Glomerular visceral epithelial cell (primary cell): ENCODE data around the gene NR2F2.

Experiments
- DNase-seq: peaks from one replicate; pipeline ENCODE4 v3.0.0-alpha.2; 2016; ENCODE audit errors: extremely low spot score

Gene NR2F2

DNA sequence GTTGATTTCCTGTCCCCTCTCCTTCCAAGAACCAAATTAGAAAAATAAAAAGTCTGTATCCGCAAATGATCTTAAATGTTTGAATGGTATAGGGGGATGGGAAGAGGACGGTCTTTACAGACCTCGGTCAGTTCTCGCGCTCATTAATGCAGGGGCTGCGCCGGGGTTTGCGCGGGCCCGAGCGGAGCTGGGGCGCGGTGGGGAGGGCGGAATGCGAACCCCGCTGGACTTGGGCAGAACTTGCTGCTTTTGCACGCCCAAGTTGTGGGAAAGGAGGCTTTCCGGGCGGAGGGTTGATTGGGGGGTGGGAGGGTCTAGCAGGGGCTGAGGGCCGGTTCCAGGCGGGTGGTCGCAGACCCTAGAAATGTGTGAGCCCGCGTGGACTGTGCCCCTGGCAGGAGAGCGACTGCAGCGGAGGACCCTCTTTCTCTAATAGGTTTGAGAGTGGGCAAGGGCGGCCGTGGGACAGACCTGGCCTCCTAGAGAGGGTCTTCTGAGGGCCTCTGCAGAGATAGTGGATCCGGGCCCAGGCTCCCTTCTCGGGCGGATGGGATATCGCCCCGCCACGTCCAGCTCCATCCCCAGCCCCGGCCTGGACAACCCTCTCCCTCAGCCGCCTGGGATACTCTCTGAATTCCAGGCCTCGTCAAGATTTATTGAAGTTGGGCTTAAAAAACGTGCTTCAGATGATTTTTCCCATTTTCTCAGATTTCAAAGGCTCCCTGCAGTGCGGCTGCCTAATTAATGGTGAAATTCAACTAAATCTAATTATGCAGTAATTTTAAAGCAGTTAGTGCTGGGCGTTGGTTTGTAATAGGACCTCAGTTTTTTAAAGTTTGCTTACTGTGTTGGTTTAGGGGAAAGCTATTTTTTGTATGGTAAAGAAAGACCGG is 11.3 kb downstream of the NR2F2 start:
- no peak for DNase-seq

DNA sequence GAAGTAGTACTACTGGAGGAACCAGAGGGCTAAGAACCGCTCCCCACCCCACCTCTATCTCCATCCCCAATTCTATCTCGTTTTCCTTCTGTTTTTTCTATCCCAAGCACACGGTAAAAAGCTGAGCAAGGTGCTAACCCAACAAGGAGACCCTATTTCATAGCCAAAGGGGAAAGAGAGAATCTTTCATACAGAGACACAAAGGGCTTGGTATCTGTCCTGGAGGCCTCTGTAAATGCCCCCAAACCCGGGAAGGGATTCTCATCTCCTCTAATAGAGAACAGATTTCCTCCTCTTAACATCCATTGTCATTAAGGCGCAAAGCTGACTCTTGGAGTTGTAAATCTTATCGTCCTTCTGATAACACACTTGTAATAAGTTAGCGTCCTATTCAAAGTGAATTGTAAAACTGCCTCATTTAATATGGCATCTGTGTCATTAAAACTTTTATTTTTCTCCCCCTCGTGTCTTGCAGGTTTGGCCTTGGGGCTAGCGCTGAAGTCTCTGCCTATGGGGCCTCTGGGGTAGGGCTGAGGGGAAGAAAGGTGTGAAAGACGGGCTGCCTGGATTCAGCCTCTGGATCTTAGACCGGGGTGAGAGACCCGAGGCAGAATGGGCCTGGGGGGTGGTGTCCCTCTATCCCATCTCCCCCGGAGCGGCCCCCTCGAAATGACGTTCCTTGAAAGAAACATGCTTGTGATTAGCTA is 12.1 kb downstream of the NR2F2 start:
- DNase-seq = no peak

DNA sequence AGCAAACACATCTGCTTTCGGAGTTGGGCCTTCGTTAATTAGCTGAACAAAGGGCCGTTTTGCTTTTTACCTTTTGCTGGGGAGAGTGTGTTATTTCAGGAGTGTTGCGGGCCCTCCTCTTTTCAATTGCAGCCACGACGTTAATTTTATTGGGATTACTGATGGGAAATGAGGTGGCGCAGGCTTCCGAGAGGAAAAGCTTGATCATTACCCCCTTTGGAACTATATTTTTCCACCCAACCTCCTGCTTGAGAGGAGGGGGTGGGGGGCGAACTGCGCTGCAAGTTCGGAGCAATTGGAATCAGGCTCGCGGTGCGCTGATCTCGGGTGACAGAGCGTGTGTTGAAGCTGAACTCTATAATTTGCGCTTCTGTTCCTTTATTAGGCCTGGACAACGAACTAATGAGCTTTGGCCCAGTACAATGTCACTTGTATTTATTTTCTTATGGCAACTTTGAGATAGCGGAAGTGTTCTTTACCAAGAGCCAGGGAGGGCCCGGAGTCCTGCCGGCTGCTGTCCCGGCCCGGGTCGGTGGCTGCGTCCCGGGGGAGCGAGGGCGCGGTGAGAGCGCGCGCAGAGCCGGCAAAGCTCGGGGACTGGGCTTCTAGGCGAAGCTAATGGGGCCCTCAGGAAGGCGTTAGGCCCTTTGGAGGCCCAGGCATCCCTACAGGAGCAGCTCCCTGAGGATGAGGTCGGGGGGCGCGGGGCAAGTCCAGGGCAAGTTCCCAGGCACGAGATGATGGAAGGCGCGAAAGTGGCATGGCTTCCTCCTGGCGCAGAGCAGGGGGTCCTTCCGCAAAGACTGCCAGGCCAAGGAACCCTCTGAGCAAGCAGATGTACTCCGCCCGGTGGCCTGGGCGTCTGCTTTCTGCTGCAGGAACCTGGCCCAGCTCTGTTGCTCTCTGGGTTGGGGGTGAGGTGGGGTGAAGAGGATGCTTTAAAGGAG is 12.9 kb downstream of the NR2F2 start:
- DNase-seq = no peak

DNA sequence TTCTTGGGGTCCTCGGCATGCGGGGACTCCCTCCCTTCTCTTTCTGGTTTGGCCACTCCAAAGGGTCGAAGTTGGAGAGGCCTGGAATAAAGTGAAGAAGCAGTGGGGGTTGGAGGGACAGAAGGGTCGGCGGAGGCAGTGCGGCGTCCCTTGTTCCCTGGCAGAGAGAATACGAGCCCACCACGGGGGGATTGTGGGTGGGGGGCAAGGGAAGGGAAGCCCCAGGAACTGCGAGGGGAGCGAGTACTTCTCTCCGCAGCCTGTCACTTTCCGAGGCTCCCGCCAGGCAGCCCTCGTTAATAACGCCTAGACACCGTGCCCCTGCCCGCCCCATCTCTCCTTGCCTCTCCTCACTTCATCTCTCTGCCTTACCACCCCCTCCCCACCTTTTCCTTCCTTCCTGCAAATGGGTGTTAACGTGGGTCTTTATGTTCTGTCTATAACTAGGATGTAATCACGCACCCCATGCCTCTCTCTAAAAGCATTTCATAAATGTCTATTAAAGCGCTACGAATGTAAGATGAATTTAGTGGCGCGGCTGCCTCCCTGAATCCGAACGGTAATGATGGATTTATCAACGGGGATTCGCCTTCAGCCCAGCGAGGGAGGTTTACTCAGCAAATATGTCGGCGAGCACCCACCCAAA is 13.7 kb downstream of the NR2F2 start:
- DNase-seq = no peak

DNA sequence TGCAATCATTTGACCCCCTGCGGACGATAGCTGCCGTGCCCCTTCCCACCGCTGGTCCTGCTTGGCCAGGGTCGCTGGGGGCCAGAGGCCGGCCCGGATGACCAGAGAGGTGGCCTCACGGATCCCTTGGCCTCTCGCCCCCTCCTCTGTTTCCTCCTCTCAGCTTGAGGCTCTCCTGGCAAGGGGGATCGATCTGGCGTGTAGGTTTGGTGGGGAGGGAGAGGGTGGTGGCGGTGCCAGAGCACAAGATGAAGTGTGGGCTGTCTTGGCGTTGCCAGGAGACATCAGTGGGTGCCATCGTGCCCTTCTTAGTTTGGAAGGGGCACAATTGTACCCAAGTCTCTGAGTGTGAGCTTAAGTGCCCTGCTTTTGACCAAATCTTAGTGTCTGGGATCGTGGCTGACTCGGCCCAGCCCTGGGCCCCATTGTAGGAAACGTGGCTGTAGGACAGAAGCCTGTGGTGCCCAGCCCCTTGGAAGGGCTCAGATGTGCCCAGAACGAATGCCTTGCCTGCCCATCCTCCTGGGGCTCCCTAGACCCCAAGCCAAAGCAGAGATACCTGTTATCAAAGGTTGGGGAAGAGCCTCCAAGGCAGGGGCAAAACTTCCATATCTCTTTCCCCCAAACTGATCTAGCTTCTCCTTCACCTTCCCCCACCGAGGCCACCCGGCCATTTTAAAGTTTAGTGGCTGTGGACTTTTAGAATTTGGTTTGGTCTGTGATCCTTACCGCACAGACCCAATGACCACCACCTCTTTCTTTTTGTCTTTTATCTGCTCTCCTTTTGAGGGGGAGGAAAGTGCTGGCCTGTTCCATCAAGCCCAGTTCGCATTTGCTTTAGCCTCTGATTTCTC is 14.4 kb downstream of the NR2F2 start:
- no peak for DNase-seq

DNA sequence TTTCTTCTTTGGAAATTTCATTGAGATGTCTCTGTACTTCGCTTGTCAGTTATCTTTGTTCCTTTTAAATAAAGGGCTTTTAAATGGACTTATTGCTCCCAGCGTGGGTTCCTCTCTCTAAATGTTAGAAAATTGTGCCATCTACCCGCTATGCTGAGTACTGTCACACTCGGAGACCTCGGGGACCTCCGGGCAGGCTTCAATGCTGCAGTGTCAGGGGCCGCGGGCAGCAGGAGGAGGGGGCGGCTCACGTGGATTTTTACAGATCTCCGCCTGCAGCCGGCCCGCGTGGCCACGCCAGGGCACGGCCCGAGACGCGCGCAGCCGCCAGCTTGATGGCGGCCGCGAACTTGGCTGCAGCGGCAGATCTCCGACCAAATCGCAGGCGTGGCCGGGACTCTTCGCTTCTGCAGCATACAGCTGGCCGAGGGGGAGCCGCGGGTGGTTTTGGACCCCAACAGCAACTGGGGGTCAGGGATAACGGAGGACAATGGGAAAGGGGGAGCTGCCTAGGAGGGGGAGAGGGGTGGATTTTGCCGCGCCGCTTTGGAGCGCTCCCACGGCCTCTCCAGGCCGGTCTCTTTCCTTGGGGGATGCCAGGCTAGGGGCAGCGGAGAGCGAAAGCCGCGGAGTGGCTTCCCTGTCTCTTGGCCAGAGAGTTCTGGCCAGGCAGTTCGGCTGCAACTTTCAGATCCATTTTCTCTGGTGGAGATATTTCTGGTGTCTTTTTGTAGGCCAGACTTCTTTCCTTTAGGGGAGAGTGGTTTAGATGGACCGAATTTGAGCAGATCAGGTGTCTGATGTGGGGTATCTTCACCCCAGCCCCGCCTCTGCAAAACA is 15.3 kb downstream of the NR2F2 start:
- peak; percentile 76 for DNase-seq

DNA sequence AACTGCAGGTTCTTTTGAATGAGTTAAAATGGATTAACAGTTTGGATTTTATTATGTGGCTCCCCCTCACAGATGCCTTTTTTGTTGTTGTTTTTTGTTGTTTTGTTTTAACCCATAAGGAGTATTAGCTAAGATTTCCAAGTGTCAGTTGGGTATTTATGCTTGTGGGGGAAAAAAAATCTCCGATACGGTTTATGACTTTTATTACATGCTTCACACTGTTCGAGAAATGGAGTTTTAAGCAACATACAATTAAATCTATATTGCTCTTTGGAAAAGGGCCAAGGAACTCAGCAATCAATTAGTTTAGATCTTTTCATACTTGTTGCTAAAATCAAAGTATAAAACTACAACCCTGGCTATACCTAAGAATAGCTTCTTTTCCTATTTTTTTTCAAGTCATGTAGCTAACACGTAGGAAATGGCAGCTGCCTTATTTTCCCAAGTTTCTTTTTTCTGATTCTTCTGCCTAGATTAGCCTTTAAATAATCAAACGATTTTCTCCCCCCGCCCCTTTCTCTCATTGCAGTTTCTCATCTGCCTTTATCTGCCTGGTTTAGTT is 16.0 kb downstream of the NR2F2 start:
- no peak for DNase-seq

DNA sequence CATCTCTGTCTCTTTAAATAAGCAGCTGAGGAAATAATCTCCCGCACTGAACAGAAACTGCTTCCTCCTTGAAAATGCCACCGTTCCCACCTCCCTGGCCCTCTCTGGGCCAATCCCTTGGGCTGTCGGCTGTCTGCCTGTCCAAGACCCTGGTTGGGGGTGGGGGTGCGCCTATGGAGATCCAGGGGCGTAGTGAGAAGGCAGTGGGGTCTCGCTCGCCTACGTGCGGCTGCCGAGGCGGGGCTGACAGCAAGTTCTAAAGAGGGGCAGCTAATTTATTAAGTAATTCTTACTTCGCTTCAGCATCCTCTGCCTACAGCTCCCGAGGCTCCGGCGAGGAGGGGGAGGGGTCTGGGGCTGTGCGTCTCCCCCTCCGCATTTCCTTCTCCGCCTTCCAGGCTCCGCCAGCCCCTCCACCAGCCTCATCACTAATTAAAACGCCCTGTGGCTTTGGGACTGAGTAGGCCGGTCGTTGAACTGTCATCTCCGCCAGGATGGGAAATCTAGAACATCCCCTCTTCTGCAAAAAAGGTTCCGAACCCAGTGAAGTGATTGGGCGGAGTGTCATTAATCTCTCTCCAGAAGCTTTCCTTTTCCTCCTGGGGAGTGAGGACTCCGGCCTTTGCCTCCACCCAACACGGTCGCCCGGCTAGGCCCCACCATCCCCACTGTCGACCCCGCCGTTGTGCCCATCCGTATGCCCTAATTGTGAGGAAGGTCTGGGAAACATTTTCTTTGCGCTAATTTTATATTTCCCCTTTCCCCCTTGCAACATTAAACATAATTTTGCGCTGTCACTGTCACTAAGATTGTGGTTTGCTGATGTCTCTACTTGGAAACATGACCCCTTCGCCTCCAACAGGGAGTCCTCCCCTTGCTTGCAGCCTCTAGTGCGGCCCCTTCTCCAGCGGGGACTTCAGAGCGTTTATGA is 16.9 kb downstream of the NR2F2 start:
- no peak for DNase-seq

DNA sequence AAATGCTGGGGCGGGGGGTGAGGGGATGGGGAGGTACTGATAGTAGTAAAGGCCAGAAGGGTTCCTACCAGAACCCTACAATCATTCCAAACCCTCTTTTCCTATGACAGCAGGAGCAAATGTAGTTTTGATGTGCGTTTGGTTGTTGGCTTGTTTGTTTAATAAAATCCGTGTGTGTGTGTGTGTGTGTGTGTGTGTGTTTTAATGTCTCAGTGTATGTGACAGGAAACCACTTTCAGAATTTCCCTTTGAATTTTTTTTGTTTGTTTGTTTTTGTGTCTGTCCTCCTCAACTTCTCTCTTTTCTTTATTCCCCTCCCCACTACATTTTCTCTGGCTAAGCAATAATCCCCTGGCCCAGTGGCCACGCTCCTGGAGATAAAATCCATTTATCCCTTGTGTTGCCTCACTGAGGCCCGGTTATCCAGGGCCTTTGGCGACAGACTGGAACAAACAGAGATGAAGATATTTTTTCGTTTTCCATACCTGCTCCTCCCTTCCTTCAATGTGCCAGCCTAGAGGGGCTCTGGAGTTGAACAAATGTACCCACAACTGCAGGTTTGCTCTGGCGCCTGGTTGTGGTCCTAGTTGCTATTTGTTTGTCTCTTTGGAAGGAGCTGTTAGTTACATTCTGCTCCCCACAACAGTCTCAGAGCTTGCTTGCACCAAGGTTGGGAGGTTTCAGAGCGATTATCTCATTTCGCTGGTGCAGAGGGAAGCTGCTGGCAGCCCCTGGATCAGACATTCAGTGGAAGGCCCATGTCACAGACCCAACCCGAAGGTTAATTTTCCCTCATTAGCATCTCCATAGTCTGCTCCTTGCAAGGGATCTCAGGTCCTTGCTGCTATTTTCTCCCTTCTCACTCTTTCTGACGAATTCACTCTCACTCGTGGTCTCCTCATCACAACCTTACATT is 17.9 kb downstream of the NR2F2 start:
- DNase-seq = no peak

DNA sequence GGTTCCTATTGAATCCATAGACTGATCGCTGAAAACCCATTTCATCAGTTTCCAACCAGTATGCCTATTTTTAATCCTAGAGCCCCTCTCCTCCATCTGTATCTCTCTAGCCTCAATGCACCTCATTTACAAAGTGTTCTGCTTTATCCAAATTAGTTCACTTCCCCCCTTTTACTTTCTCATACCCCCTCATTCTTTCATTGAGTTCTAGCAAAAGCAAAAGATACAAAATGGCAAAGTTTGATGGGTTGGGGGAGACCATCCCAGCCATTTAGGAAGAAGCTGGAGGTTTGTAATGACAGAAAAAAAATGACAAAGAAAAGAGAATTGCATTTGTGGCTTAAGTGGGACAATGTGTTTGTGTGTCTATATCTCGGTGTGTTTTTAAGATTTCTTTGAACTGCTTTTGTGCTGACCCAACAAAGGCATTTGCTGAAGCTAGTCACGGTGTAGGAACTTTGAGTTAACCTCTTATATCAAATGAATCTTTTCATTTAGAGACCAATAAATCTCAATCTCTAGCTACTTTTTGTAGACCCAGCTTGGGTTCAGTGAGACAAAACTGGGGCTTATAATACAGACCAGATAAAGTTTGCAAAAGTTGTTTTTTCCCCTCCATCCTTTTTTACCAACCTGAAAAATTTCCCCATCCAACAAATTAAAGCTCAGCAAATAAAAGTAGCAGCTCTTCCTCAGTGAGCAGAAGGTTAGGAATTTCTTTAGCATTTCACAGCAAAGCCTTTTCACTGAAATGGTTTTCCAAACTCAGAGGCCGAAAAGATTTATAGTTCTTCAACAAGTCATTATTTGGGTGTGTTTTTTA is 18.7 kb downstream of the NR2F2 start:
- no peak for DNase-seq

DNA sequence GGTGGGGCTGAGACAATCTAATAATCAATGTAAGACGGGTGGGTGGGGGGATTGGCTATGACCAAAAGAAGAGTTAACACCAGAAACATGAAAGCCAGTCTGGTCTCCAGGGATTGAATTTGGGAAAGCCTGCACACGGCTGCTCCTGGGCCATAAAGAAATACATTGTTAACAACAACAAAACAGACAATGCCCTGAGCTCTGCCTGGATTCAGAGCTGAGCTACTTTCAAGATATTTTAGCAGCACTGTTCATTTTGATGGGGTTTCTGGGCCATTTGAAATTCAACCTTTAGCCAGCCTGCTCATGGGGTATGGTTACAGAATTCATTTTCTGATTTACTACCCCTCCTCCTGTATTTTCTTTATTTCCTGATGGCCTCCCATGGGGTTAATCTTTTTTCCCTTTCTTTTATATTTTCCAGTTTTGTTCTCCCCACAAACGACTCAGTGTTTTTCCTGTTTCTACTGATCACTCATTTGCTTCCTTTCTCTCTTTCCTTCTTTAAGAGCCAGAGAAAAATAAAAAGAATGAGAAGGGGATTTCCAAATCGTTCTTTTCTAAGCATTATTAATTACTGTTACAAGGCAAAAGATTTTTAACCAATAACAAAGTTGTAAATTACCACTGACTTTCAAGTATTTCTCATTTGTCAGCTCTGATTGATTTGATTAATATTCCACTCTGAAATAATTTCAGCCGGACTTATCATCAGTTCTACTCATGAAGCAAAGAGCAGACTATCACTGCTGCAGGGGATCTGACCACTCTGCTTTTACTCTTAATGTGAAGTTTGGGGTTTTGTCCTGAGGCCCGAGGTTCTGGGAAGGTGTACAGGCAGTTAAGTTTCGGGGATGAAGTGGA is 19.6 kb downstream of the NR2F2 start:
- no peak for DNase-seq

DNA sequence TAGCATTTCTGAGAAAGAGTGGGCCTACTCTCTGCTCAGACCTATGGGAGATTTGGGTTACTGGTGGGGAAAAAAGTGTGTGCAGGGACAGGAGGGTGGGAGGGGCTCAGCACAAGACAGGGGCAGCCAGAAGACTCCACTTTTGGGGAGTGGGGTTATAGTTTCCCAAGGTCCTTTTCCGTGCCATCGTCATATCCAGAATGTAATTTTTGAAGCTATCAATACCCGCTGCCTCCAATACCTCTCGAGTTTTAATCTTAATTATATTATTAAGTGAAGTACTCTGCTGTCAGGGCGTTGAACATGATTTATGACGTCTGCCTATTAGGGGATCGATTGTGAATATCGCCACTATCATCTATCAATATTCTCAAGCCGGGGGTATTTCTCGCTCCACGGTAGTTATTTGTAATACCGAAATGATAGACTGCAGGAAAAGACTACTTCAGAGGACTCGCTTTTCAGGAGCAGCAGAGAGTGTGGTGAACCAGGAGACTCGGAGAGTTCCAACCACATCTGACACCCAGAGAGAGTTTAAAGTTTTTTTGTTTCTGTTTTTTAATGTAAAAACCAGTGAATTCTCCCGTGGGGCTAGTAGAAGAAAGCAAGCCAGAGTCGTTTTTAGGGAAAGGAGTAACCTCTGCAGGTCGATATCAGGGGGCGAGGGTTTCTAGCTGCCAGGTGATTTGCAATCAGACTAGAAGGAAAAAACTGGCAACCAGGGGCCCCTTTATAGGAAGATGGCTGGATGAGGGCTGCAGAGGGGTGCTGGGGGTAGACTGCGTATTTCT is 20.6 kb downstream of the NR2F2 start:
- DNase-seq = no peak

DNA sequence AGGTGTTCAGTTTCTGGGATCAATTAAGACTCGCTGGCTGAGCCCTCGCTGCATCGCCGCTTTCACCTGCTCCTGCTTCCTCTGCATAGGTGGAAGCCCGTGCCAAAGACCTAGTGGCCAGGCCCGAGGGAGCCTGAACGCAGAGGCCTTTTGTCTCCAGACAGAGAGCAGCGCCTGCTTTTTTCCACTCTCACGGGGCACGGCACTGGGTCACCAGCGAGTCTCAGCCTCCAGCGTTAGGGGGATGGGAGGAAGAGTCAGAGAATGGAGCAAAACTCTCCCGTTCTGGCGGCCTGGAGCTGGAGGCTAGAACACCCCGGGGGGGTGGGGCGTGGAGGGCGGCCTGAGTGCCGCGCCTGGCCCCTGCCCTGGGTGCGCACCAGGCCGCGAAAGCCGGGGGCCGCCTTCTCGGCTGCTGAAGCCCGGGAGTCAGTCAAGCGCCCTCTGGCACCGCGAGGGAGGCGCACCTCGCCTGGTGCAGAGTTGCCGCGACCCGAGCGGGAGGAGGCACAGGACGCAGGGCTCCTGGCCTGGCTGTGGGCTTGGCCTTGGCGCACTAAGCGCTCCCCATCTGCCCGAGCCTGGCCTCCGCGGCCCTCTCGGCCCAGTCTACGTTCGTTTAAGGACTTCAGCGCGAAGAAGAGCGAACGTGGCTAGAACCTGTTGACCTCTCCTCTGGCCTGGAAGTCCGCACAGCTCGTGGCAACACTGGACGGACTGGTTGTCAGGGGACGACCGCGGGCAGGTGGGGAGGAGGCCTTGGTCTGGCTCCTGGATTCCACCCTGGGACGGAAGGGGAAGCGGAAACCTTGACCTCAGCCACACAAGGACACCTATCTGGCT is 21.5 kb downstream of the NR2F2 start:
- DNase-seq = peak; percentile 51
